ENCODE results near the gene SCRG1.

Gene SCRG1

GRCh38 chr4:173410079-173410478 lies 11.2 kb upstream of the SCRG1 start:
- DNase-seq: no peak

GRCh38 chr4:173405840-173406606 lies 7.1 kb upstream of the SCRG1 start:
- DNase-seq: no peak

GRCh38 chr4:173404296-173404865 lies 5.5 kb upstream of the SCRG1 start:
- no peak for DNase-seq

- DNase-seq: no peak
Observed at GRCh38 chr4:173403051-173403450, 4.1 kb upstream of the SCRG1 start.

GRCh38 chr4:173401063-173401462 lies 2.1 kb upstream of the SCRG1 start:
- DNase-seq: no peak

- DNase-seq: no peak
Observed at GRCh38 chr4:173398220-173398619, 696 bp downstream of the SCRG1 start.

- DNase-seq: no peak
Observed at GRCh38 chr4:173397604-173398003, 1.3 kb downstream of the SCRG1 start.

- DNase-seq: no peak
Observed at GRCh38 chr4:173391701-173392100, 7.2 kb downstream of the SCRG1 start.

GRCh38 chr4:173386751-173387150 lies 12.2 kb downstream of the SCRG1 start:
- no peak for DNase-seq

- no peak for DNase-seq
Observed at GRCh38 chr4:173382349-173382748, 16.6 kb downstream of the SCRG1 start.

- DNase-seq: no peak
Observed at GRCh38 chr4:173381610-173382009, 17.3 kb downstream of the SCRG1 start.

- DNase-seq: no peak
Observed at GRCh38 chr4:173380987-173381386, 17.9 kb downstream of the SCRG1 start.

GRCh38 chr4:173379929-173380328 lies 19.0 kb downstream of the SCRG1 start:
- DNase-seq: no peak

- DNase-seq: no peak
Observed at GRCh38 chr4:173374588-173374987, 24.3 kb downstream of the SCRG1 start.

- DNase-seq: peak; percentile 71 to 82 (median 74)
Observed at GRCh38 chr4:173371292-173372192, 27.4 kb downstream of the SCRG1 start.

- peak; percentile 99 for DNase-seq
Observed at GRCh38 chr4:173370477-173371291, 28.2 kb downstream of the SCRG1 start, which contains the start of gene SAP30. Gene SAP30, plus strand, starts transcription at chr4:173370954. Its CDS starts 229 bp downstream, at chr4:173371183.

GRCh38 chr4:173370130-173370476 lies 28.8 kb downstream of the SCRG1 start:
- peak in 1 of 3 donors; percentile 31 for DNase-seq

- DNase-seq: no peak
Observed at GRCh38 chr4:173367946-173368345, 31.0 kb downstream of the SCRG1 start.

GRCh38 chr4:173367285-173367684 lies 31.6 kb downstream of the SCRG1 start:
- no peak for DNase-seq

GRCh38 chr4:173365359-173365996 lies 33.4 kb downstream of the SCRG1 start:
- DNase-seq: no peak

- no peak for DNase-seq
Observed at GRCh38 chr4:173362666-173363065, 36.2 kb downstream of the SCRG1 start.

GRCh38 chr4:173360587-173361221 lies 38.2 kb downstream of the SCRG1 start:
- peak in 2 of 3 donors; percentile 6 to 27 for DNase-seq
